GM21825 (cell line): Measurements from ENCODE around the gene RAB6B.
"Not testable (repeated sequence)": the region's sequence is repeated elsewhere in the genome, so short reads cannot be mapped to it uniquely, and the experiment has no call there.

ENCODE experiments used
- ATAC-seq: cut with Tn5 transposase; IDR thresholded peaks from one replicate; pipeline ENCODE4 v1.9.1; 2021; ENCODE audit warnings: mild to moderate bottlenecking, moderate library complexity; ENCODE audit not compliant: unreplicated experiment

Gene RAB6B

GRCh38 chr3:133820889-133821675, 74.6 kb downstream of the RAB6B start:
- no peak for ATAC-seq

DNA sequence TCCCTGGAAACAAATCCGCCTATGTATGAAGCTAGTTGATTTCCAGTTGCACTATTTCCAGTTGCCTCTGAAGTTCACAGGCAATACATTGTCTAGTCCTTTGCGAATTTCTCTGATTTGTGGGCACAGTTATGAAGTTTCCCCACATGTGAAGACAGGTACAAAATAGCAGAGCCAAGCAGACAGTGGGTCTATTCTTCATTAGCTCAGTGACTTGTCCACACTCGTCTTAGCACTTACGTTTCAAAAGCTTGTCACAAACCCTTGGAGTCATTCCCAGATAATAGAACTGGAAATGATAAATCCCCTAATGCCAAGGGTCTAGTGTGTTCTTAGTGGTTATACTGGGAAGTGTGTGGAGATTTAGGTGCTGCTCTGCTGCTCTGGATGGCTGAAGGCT, 75.6 kb downstream of the RAB6B start:
- no peak for ATAC-seq

DNA sequence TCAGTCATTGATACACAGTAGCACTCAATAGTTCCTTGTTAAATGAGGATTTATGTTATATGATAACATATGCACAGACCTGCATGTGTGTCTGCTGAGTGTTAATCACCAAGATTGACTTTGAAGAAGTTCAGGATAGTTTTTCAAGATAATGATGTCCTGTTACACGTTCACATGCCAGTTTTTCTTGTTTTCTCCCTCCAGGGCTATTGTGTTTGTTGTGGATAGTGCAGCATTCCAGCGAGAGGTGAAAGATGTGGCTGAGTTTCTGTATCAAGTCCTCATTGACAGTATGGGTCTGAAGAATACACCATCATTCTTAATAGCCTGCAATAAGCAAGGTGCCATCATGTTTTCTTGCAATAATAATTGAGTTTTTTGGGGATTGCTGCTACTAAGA, 80.3 kb downstream of the RAB6B start:
- no peak for ATAC-seq

DNA sequence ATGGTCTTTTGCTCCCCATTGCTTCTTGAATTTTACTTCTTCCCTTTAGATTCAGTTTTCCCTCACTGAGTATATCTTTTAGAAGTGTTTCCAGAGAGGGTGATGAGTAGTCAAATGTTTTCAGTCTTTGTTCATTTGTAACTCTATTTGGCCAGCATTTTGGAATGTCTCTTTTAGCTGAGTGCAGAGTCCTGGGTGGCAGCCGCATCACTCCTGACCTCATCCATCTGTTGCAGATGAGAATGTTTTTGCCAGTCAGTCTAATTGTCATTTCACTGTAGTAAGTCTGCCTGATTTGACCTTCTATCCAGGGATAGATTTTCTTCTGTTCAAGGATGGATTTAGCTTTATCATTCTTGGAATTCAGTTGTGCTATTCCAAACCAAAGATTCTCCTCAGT, 82.8 kb downstream of the RAB6B start:
- no peak for ATAC-seq

DNA sequence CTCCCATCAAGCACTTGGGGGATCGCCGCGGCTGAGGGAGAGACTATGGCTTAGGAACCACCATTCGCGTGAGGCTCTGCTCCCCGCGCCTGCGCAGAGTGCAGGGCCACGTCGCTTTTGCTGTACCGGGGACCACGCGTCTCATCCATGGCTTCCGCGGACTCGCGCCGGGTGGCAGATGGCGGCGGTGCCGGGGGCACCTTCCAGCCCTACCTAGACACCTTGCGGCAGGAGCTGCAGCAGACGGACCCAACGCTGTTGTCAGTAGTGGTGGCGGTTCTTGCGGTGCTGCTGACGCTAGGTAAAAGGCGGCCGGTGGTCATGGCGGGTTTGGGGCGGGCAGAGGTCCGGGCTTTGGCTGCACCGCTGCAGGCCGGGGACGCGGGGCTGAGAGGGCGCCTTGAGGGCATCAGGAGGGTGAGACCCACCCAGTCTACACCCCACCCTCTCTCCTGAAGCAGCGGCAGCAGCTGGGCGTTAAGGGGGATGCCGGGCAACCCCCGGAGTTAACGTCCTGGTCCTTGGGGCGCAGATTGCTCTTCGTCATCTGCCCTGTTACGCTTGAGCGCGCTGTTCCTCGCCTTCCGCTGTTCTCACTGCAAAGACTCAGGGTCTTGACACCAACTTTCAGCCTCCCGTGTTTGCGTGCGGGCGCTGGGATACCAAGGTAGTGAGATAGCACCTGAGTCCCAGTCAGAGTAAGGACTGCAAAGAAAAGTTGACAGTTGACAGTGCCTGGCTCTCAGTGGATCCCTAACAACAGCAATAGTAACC, 89.8 kb downstream of the RAB6B start, which contains the start of gene SRPRB:
SRPRB (plus strand) TSS at position 114 of the 774 bp plus-strand sequence; CDS start at position 148, 34 bp downstream.
- ATAC-seq = peak; percentile 99

DNA sequence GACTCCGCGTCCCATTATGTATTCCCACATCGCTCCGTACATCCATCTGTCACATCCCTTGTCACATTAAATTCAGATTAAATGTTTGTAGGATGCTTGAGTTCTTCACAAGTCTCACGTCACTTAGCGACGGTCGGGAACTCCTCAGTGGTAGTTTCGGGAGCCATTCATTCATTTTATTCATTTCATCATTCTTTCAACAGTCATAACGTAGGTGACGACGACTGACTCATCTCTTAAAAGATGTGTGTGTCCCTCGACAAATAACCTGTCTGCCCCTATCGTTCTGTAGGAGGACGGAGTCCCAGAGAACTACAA, 90.3 kb downstream of the RAB6B start:
- no peak for ATAC-seq

DNA sequence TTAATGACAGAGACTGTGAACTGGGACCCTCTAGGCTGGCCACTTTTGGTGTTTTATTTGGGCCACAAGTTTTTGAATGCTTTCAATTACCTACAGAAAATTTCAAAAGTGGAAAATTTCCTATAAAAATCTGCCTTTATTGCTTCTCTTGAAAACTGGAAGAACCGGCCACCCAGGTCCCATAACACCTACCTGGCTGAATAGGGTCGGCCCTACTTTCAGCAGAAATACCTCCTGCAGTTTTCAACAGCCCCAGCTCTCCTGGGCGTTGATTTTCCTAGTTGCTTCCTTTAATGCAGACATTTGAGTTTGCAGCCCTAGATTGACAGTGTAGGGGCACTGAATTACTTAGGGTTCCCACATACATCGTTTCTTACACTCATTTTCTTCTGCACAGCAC, 90.8 kb downstream of the RAB6B start:
- no peak for ATAC-seq

GRCh38 chr3:133803469-133803868, 92.2 kb downstream of the RAB6B start:
- ATAC-seq = no peak

- no peak for ATAC-seq
Observed at GRCh38 chr3:133799794-133800585, 95.7 kb downstream of the RAB6B start.

DNA sequence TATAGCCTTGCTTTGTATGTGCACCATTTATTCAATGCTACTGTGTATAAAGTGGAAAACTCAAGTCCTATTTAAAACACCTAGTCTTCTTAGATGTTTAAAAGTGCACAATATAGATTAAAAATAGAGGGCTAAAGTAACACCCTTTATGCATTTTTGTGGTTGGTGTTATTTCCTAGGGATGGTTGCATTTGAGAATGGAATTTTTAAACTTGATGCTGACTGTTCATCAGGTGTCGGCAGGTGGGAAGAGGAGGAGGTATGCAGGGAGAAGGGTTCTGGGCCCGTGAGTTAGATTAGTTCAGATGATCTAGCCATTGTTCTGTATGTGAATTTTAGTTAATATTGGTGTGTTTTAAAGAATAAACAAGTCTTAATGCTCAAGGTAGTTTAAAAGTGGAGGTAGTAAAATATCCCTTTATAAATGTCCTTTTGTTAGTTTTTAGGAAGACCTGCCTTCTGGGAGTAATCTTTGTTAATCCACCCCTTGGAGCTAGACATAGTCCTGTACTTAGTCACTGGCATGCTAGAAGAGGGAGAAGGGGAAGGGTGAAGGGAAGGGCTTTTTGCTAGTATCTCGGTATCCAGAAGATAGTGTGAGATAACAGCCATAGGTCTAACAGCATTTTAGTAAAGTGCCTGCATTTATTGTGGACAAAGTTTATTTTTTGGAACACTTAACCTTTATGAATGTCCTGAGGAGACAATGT, 98.1 kb downstream of the RAB6B start:
- no peak for ATAC-seq

- no peak for ATAC-seq
Observed at GRCh38 chr3:133792171-133792763, 103.4 kb downstream of the RAB6B start.

DNA sequence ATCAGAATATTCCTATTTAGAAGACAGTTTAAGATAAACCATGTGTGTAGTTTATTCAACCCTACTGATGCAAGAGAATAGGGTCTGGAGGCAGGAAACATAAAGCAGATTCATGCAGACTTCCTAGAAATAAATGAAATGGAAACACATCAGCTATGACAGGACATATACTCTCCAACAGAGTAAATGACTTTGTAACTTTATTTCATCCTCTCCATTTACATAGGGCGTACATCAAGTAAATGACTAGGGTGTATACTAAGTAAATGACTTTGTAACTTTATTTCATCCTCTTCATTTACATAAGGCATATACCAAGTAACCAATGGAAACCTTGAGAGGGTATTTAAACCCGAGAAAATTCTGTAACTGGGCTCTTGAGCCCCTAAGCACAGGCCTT, 107.7 kb downstream of the RAB6B start:
- ATAC-seq = no peak

DNA sequence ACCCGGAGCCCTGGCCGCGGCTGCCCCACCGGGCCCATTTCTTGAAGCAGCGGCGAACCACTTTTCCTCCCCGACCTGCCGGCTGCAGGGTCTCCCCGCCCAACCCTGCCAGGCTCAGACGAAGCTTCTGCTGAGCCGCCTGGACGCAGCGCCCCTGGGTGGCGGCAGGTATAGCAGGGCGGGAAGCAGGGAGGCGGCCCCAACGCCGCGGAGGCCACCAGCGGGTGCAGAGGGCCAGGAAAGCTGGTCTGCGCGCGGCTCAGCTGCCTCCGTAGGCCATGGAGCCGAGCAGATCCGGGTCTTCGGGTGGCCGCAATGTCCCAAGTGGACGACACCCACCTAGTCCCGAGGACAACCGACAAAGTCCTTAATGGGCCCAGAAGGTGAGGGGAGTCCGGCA, 111.9 kb downstream of the RAB6B start:
- no peak for ATAC-seq

DNA sequence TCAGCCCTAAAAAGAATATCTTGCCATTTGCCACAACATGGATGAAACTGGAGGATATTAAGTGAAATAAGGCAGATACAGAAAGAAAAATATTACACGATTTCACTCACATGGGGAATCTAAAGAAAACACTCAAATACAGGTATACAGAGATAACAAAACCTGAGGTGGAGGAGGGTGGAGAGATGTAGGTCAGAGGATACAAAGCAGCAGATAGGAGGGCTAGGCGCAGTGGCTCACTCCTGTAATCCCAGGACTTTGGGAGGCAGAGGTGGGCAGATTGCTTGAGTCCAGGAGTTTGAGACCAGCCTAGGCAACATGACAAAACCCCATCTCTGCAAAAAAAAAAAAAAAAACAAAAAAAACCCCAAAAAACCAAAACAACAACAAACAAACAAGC, 113.2 kb downstream of the RAB6B start:
- ATAC-seq = no peak

DNA sequence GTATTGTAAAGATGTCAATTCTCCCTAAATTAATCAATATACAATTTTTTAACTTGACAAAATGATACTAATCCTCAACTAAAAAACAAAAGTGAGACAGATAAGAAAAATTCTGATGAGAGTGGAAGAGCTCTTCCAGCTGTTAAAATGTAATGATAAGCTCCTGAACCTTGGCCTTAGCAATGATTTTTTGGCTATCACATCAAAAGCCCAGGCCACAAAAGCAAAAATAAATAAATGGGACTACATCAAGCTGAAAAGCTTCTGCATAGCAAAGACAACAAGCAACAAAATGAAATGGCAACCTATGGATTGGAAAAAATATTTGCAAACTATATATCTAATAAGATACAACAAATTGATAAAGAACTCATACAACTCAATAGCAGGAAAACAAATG, 114.1 kb downstream of the RAB6B start:
- no peak for ATAC-seq

DNA sequence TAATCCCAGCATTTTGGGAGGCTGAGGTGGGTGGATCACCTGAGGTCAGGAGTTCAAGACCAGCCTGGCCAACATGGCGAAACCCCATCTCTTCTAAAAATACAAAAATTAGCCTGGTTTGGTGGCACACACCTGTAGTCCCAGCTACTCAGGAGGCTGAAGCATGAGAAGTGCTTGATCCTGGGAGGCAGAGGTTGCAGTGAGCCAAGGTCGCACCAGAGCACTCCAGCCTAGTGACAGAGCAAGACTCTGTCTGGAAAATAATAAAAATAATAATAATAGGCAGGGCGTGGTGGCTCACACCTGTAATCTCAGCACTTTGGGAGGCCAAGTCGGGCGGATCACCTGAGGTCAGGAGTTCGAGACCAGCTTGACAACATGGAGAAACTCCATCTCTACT, 114.9 kb downstream of the RAB6B start:
- ATAC-seq = not testable (repeated sequence)

GRCh38 chr3:133779626-133780203, 116.0 kb downstream of the RAB6B start:
- no peak for ATAC-seq

GRCh38 chr3:133777807-133778568, 117.7 kb downstream of the RAB6B start:
- no peak for ATAC-seq

DNA sequence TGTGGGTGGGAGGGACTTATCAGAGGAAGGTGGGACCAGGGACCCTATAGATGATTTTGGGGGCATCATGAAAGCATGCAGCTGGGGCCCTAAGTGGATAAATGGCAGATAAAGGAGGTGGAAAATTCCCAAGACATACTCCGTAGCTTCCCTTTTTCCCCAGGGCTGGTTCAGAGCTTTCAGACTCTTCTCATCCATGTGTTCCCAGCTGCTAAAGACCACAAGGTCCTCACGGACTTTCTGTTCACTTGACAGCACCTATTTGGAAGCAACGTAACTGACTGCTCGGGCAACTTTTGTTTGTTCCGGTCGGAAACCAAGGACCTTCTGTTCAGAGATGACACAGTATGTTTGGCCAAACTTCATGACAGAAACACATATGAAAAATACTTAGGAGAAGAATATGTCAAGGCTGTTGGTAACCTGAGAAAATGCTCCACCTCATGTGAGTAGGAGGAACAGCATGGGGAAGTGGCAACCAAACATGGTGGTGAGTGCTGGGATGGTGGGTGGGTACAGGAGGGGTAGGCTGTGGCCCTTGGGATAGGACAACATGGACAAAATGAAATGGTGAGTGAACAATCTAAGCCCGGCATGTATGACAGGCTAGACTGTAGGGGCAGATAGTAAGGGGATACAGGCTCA, 118.8 kb downstream of the RAB6B start:
- no peak for ATAC-seq
